H7 (cell line): ENCODE data around the gene SPTBN4. TPM values are rescaled to one million over a fixed set of nuclear protein-coding genes. Genes with fewer than 3 reads are reported as not detected.
"Not testable (repeated sequence)": the region's sequence is repeated elsewhere in the genome, so short reads cannot be mapped to it uniquely, and the experiment has no call there.

Experiments used
- DNase-seq: peaks from one replicate; pipeline ENCODE4 v3.0.0; 2012
- H3K27me3 ChIP-seq: 2 replicates; pipeline ENCODE4 v1.6.0; 2011; ENCODE audit warnings: mild to moderate bottlenecking, low read length; ENCODE audit not compliant: control insufficient read depth, insufficient read depth
- H3K36me3 ChIP-seq: replicated peaks from 2 replicates; pipeline ENCODE4 v1.5.1; 2011; ENCODE audit warnings: low read length; ENCODE audit not compliant: control insufficient read depth, insufficient read depth
- H3K4me3 ChIP-seq: 2 replicates; pipeline ENCODE4 v1.5.1; 2011; ENCODE audit warnings: low read depth, mild to moderate bottlenecking, control low read depth, low read length, moderate library complexity; ENCODE audit not compliant: insufficient read depth
- total RNA-seq: library from RNA; depleted of rRNA; stranded (reverse); fragments of >200 nt; shearing (Covaris generic); gene quantifications from 2 replicates; pipeline ENCODE4 v1.2.3, GENCODE V29; 2014

Gene SPTBN4
- total RNA-seq, 1 experiment from 2014 or later = 1.1 TPM

DNA sequence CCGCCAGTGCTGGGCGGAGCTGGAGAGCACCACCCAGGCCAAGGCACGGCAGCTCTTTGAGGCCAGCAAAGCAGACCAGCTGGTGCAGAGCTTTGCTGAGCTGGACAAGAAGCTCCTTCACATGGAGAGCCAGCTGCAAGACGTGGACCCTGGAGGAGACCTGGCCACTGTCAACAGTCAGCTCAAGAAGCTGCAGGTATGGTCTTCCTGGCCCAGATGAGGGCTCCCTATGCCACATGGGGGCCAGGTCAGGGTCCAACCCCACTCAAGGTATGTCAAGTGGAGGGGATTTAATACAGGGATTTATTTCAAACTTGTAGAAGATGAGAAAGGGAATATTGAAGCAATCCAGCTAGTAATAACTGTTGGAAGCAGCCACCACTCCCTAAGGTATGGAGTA is 67.3 kb downstream of the SPTBN4 start:
- Histone ChIP-seq H3K27me3 (no peaks in the 10 kb centered on the region; the same call in 1 of the 2 replicates), H3K4me3 (no peak overlapping the region), H3K36me3 (no peaks in the 10 kb centered on the region)
- no peak for DNase-seq

DNA sequence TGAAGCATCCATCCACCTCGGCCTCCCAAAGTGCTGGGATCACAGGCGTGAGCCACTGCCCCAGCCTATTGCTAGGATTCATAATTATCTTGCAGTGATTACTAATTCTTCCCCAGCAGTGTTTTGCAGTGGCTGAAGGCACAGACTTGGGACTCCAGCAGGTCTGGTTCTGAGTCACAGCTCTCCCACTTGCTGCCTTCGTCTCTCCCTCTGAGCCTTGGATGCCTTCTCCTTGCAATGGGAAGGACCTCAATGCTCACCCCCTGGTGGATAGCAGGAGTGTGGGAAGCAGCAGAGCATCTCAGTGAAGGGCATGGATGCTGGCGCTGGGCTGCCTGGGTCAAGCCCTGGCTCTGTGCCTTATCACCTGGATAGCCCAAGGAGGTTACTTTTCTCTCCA is 72.3 kb downstream of the SPTBN4 start:
- DNase-seq = no peak
- Histone ChIP-seq H3K4me3 (no peak overlapping the region), H3K27me3 (no peaks in the 10 kb centered on the region)

DNA sequence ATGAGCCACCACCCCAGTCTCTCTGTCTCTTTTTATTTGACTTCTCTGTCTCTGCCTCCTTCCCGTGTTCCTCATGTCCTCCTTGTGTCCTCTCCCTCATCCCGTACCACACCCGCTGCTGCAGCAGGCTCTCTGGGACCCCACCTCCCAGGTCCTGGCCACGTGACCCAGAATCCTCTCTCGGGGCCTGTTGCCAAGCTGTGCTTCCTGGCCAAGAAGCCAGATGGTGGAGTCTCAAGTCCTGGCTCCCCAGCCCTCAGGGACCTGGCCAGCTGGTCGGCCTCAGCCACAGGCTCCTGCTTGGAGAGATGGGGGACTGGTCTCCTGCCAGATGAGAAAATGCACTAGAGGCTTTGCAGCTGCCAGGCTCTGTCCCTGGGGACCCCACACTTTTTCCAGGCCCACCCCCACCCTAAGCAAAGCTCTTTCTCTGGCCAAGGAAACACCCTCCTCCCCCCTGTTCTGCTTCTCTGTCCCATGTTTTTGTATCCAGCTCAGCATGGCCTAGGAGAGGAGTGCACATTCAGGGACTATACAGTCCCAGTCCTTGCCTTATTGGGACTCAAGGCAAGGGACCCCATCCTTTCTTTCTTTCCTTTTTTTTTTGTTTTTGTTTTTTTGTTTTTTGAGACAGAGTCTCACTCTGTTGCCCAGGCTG is 75.5 kb downstream of the SPTBN4 start:
- DNase-seq = no peak
- Histone ChIP-seq H3K36me3 (no peaks in the 10 kb centered on the region), H3K4me3 (no peak overlapping the region), H3K27me3 (no peaks in the 10 kb centered on the region; the same call in 1 of the 2 replicates)

More for the DNA sequence above, 72.3 kb downstream of the SPTBN4 start:
- no peaks in the 10 kb centered on the region for H3K36me3 ChIP-seq

DNA sequence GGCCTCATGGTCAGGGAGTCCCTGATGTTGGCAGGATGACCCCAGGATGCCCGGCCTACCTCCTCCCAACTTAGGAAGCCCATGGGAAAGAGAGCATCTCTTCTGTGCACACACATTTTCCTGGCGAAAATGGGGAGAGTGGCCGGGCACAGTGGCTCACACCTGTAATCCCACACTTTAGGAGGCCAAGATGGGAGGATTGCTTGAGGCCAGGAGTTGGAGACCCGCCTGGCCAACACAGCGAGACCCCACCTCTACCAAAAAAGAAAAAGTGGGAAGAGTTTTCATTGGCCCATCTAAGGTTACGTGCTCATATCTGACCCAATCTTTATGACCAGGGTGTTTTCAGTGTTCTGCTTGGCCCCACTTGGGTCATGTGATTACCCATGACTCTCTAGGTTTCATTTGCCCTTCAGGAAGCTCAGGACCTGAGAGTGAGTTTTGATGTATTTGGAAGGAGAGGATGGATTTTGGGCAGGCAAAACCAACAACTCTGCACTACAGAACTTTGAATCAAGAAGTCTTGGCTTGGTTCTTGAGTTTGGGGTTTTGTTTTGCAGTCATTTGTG is 76.3 kb downstream of the SPTBN4 start:
- no peaks in the 10 kb centered on the region for H3K36me3 ChIP-seq
- no peak for DNase-seq
- H3K27me3 ChIP-seq = peaks cover 1% of the 10 kb centered on the region; the same call in 1 of the 2 replicates
- no peak overlapping the region for H3K4me3 ChIP-seq

DNA sequence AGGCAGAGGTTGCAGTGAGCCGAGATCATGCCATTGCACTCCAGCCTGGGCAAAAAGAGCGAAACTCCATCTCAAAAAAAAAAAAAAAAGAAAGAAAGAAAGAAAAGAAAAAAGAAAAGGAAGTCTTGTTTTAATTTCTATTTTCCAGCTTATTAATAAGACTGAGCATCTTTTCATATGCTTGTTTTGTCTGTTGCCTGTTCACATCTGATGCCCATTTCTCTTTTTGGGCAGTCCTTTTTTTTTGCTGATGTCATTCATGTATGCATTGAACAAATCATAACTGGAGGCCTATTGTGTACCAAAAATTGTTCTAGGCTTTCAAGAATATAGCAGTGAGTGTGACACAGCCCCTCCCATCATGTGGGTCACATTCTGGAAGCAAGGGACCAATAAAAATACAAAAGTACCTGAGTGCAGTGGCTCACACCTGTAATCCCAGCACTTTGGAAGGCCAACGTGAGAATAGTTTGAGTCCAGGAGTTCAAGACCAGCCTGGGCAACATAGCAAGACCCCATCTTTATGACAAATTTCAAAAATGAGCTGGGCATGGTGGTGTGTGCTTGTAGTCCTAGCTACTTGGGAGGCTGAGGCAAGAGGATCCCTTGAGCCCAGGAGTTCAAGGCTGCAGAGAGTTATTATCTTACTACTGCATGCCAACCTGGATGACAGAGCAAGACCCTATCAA is 79.5 kb downstream of the SPTBN4 start:
- not testable (repeated sequence) for H3K36me3 ChIP-seq, H3K4me3 ChIP-seq, DNase-seq

DNA sequence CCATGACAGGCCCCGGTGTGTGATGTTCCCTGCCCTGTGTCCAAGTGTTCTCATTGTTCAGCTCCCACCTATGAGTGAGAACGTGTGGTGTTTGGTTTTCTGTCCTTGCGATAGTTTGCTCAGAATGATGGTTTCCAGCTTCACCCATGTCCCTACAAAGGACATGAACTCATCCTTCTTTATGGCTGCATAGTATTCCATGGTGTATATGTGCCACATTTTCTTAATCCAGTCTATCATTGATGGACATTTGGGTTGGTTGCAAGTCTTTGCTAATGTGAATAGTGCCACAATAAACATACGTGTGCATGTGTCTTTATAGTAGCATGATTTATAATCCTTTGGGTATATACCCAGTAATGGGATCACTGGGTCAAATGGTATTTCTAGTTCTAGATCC is 80.4 kb downstream of the SPTBN4 start:
- not testable (repeated sequence) for H3K4me3 ChIP-seq, H3K36me3 ChIP-seq, DNase-seq
- peaks cover 12% of the 10 kb centered on the region for H3K27me3 ChIP-seq

More for the DNA sequence above, 79.5 kb downstream of the SPTBN4 start:
- H3K27me3 ChIP-seq = peaks cover 12% of the 10 kb centered on the region

DNA sequence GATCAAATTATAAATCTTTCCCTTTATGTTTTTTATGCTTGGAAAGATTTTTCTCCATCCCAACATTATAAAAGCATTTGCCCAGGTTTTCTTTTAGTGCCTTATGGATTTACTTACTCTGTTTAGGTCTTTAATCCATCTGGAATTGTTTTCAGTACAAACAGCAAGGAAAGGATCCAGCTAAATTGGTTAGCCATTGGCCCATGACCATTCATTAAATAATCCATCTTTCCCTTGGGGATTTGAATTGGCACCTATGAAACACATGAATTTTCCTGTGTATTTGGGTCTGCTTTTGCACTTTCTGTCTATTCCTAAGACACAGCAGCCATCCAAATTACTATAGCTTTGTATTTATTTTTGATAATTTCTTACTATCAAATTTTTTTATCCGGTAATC is 81.0 kb downstream of the SPTBN4 start:
- no peak for DNase-seq
- no peak overlapping the region for H3K4me3 ChIP-seq
- H3K27me3 ChIP-seq = peaks cover 15% of the 10 kb centered on the region
- no peaks in the 10 kb centered on the region for H3K36me3 ChIP-seq

DNA sequence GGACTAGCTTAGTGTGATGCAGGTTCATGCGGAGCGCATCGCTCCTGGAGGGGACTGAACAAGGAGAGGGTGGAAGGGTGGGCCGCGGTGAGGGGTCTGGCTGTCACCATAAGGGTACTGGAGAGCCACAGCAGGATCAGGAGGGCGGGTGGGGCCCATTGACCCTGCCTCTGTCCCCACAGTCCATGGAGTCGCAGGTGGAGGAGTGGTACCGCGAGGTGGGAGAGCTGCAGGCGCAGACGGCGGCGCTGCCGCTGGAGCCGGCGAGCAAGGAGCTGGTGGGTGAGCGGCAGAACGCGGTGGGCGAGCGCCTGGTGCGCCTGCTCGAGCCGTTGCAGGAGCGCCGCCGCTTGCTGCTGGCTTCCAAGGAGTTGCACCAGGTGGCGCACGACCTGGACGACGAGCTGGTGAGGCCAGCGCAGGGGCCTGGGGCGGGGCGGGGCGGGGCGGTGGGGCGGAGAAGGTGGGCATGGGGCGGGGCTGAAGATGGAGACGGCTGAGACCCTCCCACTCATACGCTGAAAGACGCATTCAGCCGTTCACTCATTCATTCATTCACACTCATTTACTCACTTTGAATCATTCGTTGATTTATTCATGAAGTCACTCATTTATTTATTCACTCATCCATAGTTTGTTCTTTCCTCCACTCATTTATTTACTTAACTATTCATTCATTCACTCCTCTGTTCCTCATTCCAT is 82.4 kb downstream of the SPTBN4 start:
- DNase-seq = peak; percentile 96
- Histone ChIP-seq H3K27me3 (peaks cover 28% of the 10 kb centered on the region), H3K4me3 (peak overlapping the region; percentile 37), H3K36me3 (no peaks in the 10 kb centered on the region)

DNA sequence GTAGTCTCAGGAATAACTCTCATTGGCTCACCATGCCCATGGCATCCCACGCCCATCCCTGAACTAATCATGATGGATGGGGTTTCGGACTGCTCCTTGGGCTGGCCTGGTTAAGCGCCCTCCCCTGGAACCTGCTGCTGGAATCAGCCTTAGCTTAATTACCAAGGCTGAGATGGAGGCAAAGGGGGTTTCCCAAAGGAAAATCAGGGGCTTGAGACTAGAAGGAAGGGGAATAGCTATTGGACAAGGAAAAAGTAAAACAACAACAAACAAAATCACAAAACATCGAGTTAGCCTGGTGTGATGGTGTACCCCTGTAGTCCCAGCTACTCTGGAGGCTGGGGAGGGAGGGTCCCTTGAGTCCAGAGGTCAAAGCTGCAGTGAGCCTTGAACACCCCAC is 84.2 kb downstream of the SPTBN4 start:
- no peak for DNase-seq
- Histone ChIP-seq H3K36me3 (no peaks in the 10 kb centered on the region), H3K27me3 (peaks cover 44% of the 10 kb centered on the region), H3K4me3 (no peak overlapping the region)

DNA sequence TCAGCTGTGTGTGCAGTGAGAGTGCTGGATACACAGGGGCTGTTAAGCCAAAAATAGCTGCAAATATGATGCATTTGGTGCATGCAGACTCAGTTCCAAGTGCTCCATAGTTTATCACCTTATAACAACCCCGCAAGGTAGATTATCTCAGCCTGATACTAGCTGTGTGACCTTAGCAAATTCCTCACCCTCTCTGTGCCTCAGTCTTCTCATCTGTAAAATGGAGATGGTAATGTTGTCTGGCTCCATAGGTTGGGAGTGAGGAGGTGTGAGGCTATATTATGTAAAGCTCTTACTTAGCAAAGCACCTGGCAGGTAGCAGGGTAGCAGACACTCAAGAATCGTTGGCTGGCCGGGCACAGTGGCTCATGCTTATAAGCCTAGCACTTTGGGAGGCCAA is 86.0 kb downstream of the SPTBN4 start:
- peaks cover 49% of the 10 kb centered on the region for H3K27me3 ChIP-seq
- DNase-seq = no peak
- no peaks in the 10 kb centered on the region for H3K36me3 ChIP-seq
- no peak overlapping the region for H3K4me3 ChIP-seq

DNA sequence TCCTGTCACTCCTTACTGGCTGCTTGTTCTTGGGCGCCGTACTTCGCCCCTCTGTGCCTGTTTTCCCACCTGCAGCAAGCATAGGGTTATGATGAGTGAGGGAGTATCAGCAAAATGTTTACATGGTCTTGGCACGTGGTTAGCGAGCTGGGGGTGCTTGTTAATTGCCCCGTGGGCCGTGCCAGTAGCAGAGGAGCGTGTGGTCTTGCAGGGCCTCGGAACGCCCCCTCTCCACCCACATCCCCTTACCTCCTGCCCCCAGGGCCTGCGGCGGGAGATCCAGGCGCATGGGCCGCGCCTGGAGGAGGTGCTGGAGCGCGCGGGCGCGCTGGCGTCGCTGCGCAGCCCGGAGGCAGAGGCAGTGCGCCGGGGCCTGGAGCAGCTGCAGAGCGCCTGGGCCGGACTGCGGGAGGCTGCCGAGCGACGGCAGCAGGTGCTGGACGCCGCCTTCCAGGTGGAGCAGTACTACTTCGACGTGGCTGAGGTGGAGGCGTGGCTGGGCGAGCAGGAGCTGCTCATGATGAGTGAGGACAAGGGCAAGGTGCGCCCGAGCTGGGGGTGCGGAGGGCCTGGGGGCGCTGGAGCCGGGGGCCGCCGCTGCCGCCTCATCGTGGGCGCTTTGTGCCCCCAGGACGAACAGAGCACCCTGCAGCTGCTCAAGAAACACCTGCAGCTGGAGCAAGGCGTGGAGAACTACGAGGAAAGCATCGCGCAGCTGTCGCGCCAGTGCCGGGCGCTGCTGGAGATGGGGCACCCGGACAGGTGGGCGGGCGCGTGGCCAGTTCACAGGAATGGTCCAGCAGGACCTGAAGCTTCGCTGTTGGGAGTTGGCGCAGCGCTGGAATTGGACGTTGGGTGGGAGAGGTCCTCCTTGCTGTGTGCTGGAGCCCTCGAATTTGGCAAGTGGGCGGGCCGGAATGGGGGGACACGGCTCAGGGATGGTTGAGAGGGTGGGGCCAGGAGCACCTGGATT is 87.4 kb downstream of the SPTBN4 start:
- Histone ChIP-seq H3K27me3 (peaks cover 41% of the 10 kb centered on the region), H3K4me3 (peak overlapping the region; percentile 0; the same call in 1 of the 2 replicates), H3K36me3 (no peaks in the 10 kb centered on the region)
- peak; percentile 91 for DNase-seq

DNA sequence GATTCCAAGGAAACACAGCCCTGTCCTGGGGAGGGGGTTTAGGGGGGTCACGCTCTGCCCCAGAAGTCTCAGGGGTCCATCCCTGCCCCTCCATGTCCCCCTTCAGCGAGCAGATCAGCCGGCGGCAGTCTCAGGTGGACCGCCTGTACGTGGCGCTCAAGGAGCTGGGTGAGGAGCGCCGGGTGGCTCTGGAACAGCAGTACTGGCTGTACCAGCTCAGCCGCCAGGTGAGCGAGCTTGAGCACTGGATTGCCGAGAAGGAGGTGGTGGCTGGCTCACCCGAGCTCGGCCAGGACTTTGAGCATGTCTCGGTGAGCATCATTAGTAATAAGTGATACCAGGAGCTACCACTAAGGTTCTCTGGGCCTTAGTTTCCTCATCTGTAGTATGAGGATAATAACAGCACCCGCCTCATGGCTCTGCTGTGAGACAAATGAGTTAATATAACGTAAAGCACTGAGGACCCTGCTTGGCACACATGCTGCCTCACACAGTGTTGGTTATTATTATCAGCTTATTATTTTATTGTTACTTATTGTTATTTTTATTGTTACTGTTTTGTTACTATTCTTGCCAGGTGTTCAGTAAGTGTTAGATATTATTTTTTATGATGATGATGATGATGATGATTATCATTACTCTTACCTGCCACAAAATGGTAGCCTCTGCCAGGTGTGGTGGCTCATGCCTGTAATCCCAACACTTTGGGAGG is 89.3 kb downstream of the SPTBN4 start:
- no peaks in the 10 kb centered on the region for H3K36me3 ChIP-seq
- peaks cover 44% of the 10 kb centered on the region for H3K27me3 ChIP-seq
- peak; percentile 64 for DNase-seq
- no peak overlapping the region for H3K4me3 ChIP-seq

DNA sequence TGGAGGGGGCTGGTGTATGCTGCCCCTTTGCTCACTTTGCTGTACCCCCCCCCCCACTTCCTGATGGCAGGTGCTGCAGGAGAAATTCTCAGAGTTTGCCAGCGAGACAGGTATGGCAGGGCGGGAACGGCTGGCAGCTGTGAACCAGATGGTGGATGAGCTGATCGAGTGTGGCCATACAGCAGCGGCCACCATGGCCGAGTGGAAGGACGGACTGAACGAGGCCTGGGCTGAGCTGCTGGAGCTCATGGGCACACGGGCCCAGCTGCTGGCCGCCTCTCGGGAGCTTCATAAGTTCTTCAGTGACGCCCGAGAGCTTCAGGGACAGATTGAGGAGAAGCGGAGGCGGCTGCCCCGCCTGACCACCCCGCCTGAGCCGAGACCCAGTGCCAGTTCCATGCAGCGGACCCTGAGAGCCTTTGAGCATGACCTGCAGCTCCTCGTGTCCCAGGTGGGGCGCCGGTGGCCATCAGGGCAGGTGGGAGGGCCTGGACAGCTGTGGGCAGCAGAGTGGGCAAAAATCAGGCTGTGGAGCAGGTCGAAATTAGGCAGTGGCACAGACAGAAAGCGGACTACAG is 90.2 kb downstream of the SPTBN4 start:
- H3K36me3 ChIP-seq = no peaks in the 10 kb centered on the region
- DNase-seq = no peak
- H3K4me3 ChIP-seq = no peak overlapping the region
- H3K27me3 ChIP-seq = peaks cover 46% of the 10 kb centered on the region
